Measurements from ENCODE around the gene ICAM3.
"Not testable (repeated sequence)": the region's sequence is repeated elsewhere in the genome, so short reads cannot be mapped to it uniquely, and the experiment has no call there.

ICAM3 gene, protein sequence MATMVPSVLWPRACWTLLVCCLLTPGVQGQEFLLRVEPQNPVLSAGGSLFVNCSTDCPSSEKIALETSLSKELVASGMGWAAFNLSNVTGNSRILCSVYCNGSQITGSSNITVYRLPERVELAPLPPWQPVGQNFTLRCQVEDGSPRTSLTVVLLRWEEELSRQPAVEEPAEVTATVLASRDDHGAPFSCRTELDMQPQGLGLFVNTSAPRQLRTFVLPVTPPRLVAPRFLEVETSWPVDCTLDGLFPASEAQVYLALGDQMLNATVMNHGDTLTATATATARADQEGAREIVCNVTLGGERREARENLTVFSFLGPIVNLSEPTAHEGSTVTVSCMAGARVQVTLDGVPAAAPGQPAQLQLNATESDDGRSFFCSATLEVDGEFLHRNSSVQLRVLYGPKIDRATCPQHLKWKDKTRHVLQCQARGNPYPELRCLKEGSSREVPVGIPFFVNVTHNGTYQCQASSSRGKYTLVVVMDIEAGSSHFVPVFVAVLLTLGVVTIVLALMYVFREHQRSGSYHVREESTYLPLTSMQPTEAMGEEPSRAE

DNA sequence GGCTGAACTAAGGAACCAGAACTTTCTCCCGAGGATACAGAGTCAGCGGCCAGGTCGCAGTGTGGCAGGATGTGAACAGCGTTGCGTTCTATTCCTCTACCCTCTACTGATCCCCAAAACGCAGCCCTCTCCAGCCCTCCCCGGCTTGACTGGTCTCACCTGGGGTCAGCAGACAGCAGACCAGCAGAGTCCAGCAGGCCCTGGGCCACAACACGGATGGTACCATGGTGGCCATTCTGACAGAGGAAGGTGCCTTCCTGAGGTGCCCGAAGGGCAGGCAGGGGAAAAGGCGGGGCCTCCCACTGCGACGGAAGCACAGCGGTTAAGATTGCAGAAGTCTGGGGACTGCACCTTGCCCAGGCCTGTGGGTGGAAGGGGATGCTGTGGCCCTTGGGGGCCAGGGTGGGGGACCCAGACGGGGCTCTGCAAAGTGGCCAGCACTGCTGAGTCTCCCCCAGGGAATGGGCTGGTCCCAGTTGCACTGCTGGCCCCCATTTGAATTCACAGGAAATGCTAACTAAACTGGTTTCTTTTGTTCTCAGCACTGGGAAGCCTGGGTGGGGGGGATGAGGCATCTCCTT, at the start of gene ICAM3:
Gene ICAM3 (minus strand): TSS at position 245 of the 581 bp plus-strand sequence. CDS start 10 bp downstream, at position 235.
- DNase-seq (ENCODE audit: low read depth in 2 of 2, low spot score in 1 of 2): peak in 1 of 2 donors; percentile 45

DNA sequence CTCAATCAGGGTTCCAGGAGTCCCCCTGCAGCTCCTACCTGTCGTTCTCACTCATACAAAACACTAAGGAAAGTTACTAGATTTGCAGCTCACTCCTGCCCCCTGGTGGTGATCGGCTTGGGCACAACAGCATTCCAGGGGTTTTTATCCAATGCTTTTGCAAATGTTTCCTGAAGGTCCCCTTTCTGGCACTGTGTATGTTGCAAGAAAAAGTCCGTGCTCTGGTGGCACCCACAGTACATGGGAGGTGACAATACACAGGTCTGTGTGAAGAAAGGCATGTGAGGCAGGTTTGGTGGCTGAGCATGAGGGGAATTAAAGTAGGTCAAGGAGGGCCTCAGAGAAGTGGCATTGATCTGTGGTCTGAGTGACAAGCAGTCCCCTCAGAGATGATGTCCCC, 49.5 kb upstream of the ICAM3 start:
- peak; percentile 76 to 87 for DNase-seq (ENCODE audit: low read depth in 2 of 2, low spot score in 1 of 2)

DNA sequence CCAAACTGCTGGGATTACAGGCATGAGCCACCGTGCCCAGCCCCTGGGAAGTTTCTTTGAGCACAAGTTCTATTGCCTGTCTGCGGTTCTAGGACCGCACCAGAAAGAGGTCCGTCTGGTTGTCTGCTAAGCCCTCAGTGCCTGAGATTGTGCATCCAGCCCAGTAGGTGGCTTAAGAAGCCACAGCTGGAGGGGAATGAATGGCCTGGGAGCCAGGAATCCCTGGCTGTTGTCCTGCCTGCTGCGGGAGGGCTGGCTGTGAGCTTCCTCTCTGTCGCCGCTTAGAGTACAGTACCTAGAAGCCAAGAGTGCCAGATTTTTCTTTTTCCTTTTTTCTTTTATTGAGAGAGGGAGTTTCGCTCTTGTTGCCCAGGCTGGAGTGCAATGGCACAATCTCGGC, 45.2 kb upstream of the ICAM3 start:
- no peak for DNase-seq (ENCODE audit: low read depth in 2 of 2, low spot score in 1 of 2)

DNA sequence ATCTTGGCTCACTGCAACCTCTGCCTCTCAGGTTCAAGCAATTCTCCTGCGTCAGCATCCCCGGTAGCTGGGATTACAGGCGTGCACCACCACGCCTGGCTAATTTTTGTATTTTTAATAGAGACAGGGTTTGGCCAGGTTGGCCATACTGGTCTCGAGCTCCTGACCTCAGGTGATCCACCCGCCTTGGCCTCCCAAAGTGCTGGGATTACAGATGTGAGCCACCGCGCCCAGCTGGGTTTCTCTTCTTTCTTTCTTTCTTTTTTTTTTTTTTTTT, 43.7 kb upstream of the ICAM3 start:
- not testable (repeated sequence) for DNase-seq (ENCODE audit: low read depth in 2 of 2, low spot score in 1 of 2)

DNA sequence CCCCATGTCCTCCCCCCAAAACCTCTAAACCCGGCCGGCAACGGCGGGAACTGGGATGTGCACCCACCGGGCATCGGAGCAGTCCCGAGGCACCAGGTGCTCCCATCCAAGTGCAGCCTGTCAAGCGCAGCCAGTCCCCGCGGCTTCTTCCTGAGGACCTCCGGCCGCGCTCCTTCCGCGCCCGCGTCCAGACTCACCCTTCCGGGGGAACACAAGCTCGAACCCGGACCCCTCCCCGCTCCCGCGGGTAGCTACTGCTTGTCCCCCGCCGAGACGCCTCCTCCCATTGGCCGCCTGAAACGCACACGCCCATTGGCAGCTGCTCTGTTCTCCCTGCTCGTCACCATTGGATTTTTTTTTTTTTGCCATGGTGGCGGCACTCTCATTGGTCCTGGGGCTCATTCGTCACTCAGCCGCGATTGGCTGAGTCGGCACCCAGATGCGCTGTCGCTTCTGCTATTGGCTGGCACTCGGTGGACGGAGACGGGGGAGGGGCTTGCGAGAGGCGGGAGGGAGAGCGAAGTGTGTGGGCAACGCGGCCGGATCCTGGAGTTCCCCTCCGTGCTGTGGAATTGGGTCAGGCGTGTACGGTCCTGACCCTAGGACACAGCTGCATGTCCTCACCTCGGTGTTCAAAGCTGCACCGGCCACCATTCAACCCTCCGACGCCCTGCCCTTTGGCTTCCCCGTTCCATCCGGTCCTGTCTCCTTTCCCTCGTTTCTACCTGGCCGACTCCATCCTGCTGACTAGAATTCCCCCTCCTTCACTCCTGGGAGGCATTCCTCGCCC, 41.1 kb upstream of the ICAM3 start, which contains the start of gene TYK2:
Gene TYK2 (minus strand): TSS at position 260 of the 790 bp plus-strand sequence. CDS start 2,166 bp downstream, outside the sequence.
- peak; percentile 85 to 88 for DNase-seq (ENCODE audit: low read depth in 2 of 2, low spot score in 1 of 2)

DNA sequence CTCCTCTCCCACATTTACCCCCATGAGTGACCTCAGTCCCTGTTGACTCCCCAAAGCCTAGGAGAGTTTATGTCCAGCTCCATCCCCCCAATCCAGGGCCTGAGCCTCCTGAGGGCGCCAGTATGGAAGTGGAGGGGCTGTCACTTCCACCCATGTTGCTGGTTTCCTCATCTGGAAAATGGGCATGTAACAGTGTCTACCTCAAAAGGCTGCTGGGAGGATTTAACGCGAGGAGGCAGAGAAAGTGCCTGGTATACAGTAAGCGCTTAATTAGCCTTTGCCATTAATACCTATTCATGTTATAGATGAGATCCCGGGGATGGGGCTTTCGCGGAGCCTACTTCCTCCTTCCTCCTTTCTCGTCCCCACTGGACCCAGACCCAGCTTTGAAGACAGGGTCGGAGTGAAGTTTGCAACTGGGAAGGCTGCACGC, 40.5 kb upstream of the ICAM3 start:
- no peak for DNase-seq (ENCODE audit: low read depth in 2 of 2, low spot score in 1 of 2)

DNA sequence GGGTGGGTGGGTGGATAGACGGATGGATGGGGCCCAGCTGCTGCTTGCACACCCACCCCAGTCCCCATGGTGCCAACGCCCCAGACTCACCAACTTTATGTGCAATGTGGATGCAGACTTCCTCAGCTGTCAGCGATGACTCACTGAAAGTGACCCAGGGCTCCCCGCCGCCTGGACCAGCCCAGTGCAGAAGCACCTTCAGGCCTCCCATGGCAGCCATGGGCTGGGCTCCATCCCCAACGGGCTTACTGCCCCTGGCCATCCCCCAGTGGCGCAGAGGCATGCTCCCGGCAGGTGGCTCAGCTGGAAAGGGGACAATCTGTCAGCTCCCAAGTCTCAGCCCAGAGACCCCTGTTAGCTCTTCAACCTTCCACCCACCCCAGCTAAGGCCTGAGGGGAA, 38.7 kb upstream of the ICAM3 start:
- no peak for DNase-seq (ENCODE audit: low read depth in 2 of 2, low spot score in 1 of 2)

DNA sequence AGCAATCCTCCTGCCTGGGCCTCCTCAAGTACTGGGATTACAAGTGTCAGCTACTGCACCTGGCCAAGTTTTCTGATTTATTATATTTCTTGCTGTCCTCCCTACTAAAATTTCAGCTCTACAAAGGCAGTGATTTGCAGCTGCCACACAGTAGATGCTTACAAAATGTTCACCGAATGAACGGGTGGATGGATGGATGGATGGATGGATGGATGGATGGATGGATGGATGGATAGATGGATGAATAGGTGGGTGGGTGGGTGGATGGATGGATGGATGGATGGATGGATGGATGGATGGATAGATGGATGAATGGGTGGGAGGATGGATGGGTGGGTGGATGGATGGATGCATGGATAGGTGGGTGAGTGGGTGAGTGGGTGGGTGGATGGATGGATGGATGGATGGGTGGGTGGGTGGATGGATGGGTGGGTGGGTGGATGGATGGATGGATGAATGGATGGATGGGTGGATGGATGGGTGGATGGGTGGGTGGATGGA, 37.8 kb upstream of the ICAM3 start:
- not testable (repeated sequence) for DNase-seq (ENCODE audit: low read depth in 2 of 2, low spot score in 1 of 2)

DNA sequence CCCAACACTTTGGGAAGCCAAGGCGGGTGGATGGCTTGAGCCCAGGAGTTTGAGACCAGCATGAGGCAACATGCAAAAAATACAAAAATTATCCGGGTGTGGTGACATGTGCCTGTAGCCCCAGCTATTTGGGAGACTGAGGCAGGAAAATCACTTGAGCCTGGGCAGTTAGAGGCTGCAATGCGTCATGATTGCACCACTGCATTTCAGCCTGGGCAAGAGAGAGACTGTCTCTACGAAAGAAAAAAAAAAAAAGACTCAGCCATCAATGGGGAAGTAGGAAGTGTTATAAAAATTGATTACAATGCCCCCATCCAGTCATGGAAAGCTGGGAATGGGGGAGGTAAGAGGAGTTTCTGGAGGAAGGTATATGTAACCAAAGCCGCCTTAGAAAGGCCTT, 35.5 kb upstream of the ICAM3 start:
- DNase-seq (ENCODE audit: low read depth in 2 of 2, low spot score in 1 of 2): no peak

DNA sequence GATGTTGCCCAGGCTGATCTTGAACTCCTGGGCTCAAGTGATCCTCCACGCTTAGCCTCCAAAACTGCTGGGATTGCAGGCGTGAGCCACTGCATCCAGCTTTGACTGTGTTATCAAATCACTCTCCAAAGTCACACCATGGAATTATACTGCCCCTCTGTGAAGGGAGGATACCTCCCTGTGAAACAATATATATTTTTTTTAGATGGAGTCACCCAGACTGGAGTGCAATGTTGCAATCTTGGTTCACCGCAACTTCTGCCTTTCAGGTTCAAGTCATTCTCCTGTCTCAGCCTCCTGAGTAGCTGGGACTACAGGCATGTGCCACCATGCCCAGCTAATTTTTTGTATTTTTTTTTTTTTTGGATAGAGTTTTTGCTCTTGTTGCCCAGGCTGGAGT, 33.3 kb upstream of the ICAM3 start:
- DNase-seq (ENCODE audit: low read depth in 2 of 2, low spot score in 1 of 2): no peak

DNA sequence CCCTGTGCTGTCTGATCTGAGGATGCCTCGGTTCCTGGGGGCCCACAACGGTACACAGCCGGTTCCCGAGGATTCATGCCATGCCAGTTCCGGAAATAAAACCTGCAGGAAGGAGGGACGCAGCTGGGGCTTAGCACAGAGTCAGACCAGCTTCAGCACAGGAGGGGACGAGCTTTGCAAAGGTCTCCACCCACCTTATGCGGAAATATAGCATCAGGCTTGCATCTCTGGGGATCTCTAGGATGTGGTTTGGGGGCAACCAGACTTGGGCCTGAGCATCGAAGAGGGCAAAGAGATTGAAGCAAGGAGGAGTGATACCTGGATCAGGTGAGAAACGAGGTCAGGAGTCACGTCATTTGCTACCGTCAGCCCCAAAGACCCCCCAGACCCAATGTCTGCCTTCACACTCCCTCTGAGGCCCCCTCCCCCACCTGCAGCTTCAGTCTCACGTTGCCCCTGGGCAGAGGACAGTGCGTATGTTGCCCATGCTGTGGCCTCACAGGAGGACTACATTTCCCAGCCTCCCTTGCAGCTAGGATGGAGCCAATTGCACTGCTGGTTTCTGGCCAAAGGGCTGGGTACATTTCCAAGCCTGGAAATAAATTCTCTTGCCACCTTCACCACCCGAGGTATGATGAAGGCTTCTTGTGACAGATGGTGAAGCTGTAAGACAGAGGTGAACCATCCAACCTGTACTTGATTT, 28.8 kb upstream of the ICAM3 start:
- DNase-seq (ENCODE audit: low read depth in 2 of 2, low spot score in 1 of 2): no peak

DNA sequence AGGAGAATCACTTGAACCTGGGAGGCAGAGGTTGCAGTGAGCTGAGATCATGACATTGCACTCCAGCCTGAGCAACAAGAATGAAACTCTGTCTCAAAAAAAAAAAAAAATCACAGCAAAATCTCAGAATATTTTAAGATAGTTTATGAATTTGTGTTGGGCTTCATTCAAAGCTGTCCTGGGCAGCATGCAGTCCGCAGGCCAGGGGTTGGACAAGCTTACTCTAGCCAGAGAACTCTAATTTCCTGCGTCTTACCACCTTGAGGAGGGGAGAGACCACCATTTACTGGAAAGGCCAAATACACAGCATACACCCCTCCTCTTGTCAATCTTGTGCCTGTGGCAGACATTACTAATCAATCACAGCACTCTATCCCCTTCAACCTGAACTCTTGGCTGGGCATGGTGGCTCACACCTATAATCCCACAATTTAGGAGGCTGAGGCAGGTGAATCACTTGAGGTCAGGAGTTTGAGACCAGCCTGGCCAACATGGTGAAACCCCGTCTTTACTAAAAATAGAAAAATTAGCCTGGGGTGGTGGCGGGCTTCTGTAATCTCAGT, 27.6 kb upstream of the ICAM3 start:
- not testable (repeated sequence) for DNase-seq (ENCODE audit: low read depth in 2 of 2, low spot score in 1 of 2)

DNA sequence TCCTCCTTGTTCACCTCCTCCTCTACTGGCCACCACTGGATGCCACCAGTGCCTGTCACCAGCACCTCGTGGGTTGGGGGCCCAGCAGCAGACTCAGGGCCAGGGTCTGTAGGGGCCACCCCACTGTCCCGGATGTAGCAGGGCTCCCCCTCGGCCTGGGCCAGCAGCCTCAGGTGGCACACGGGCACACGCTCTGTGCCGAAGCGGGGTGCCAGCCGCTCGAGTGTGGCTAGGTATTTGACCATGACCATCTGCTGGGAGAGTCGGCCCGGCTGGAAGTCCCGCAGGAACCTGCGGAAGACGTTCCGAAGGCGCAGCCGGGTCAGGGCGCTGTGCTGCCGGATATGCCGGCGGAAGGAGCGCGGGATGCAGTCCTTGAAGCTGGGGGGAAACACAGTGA, 26.1 kb upstream of the ICAM3 start:
- no peak for DNase-seq (ENCODE audit: low read depth in 2 of 2, low spot score in 1 of 2)

DNA sequence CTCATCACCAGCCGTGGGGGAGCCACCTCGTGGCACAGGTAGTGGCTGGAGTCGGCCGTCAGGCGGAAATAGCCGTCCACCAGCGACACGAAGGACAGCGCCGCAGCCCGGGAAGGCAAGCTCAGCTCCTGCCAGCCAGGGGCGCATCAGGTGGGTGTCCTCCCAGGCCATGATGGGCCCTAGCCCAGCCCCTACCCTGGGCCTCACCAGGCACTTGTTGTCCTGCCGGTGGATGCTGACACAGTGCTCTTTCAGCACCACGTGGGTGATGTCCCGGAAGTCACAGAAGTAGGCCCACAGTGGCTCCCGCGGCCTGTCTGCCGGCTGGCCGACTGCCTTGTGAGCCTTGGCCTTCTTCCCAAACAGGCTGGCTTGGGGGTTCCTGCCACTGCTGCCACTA, 25.2 kb upstream of the ICAM3 start:
- DNase-seq (ENCODE audit: low read depth in 2 of 2, low spot score in 1 of 2): no peak

DNA sequence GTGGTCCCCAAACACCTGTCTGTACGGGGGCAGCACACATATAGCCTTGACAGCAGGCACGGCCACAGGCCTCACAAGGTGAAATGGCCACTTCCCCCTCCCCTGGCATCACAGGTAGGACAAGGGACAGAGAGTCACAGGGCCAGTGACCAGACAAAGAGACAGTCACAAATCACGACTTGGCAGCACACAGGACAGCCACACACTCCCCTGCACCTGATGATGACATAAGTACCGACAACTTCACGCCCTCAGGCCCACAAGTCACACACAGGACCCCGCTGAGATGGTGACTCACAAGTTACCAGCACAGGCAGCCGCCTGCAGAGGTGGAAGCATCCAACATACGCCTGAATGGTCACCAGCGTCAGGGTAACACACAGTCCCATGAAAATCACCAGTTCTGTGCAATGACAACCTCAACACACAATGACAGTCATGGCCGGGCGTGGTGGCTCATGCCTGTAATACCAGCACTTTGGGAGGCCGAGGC, 24.4 kb upstream of the ICAM3 start:
- DNase-seq (ENCODE audit: low read depth in 2 of 2, low spot score in 1 of 2): no peak

DNA sequence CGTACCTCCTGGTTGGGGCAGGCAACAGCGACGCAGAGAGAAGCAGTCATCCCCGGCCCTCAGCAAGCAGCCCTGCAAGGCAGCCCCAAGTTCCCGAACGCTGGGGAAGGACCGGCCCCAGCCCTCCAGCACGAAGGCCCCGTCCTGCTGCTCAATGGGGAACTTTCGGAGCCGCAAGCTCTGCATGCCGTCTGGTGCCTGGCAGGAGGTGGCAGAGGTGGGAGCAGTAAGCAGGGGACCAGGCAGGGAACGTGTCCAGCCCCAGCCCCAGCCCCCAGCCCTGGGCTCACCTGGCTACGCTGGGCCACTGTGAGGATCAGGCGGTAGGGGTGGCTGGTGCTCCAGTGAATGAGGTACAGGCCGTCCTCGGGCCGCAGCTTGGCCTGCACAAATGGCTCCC, 22.8 kb upstream of the ICAM3 start:
- no peak for DNase-seq (ENCODE audit: low read depth in 2 of 2, low spot score in 1 of 2)

DNA sequence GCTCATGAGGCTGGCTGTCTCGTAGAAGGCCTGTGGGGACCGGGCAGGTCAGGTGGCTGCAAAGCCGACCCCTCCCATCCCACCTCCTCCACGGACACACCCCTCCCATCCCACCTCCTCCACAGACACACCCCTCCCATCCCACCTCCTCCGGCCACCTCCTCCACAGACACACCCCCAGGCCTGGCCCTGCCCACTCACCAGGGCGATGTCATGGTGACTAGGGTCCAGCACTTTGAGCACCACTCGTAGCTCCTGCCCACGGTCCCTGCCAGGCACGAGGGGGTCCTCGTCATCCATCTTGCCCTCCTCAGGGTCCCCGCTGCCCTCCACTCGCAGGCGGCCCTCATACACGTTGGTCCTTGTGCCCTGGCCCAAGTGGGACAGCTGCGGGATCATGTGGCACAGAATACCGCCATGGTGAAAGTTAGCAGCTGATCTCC, 22.2 kb upstream of the ICAM3 start:
- no peak for DNase-seq (ENCODE audit: low read depth in 2 of 2, low spot score in 1 of 2)

DNA sequence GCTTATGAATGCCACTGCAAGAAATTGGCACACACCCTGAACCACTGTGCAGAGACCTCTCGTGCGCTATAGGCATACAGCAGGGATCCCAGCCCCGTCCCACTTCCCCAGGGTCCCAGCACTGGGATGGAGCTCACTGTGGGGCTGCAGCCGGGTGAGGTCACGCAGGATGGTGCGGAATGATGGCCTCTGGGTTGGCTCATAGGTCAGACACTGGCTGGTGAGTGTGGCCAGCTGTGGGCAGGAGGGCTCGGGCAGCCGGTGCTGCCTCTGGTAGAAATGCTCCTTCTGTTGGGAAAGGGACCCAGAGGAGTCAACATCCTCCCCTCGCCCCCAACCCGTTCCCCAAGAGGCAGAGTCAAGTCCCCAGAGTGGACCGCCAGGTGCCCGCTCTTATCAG, 17.0 kb upstream of the ICAM3 start:
- DNase-seq (ENCODE audit: low read depth in 2 of 2, low spot score in 1 of 2): no peak

DNA sequence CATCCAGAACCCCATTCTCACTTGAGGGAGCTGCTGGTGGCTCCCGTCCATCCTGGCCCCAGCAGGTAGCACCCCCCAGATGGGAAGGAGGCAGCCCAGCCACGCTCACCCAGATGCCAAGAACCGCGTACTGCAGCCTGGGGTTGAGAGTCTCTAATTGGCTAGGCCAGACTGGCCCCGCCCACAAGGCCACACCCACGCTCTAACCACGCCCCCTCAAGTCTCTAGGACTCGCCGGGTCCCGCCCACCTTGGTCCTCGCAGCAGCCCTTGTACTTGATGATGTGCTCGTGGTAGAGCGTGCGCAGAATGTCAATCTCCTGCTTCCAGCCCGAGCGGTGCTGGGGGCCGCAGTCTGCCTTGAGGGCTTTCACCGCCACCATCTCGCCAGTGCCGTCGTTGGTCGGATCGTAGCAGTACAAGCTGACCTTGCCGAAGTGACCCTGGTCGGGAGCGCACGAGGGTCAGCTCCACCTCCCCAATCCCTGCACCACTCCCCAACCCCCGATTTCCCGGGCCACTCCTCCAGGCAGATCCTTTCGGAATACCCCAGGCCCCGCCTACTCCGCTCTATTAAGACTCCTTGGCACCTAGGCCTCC, 14.5 kb upstream of the ICAM3 start:
- no peak for DNase-seq (ENCODE audit: low read depth in 2 of 2, low spot score in 1 of 2)
